Measurements from ENCODE around the gene LDB3. TPM values are rescaled to one million over a fixed set of nuclear protein-coding genes. Genes with fewer than 3 reads are reported as not detected.

The LDB3 gene
- polyA plus RNA-seq, 1 donor (not counting 4 experiments of a cell fraction or from before 2014, with no cell fraction given), result 0.01 TPM

- Histone ChIP-seq H3K9me1 (ENCODE audit: control insufficient read depth, extremely low read depth, insufficient read depth, low read length) (no peaks in the 10 kb centered on the region), H2AFZ (ENCODE audit: control insufficient read depth, low read length) (no peak overlapping the region), H3K79me2 (ENCODE audit: control insufficient read depth, insufficient read depth, low read length) (no peaks in the 10 kb centered on the region), H3K4me3 (ENCODE audit: control insufficient read depth in 2 of 3, extremely low read depth in 1 of 3, insufficient read depth in 2 of 3, low read depth in 1 of 3, low read length in 3 of 3) (no peak overlapping the region), H3K9ac (ENCODE audit: control insufficient read depth, extremely low read depth, insufficient read depth, low read length) (no peak overlapping the region), H4K20me1 (ENCODE audit: control insufficient read depth, extremely low read depth, insufficient read depth, low read length) (no peaks in the 10 kb centered on the region), H3K4me2 (ENCODE audit: control insufficient read depth, extremely low read depth, insufficient read depth, low read depth, low read length) (no peak overlapping the region), H3K4me1 (ENCODE audit: control insufficient read depth, extremely low read depth, insufficient read depth, low read length) (no peaks in the 10 kb centered on the region), H3K36me3 (ENCODE audit: control insufficient read depth in 2 of 2, extremely low read depth in 1 of 2, insufficient read depth in 2 of 2, low read length in 2 of 2) (no peaks in the 10 kb centered on the region), H3K27me3 (ENCODE audit: control insufficient read depth, extremely low read depth, insufficient read depth, low read length) (peaks cover 6% of the 10 kb centered on the region), H3K27ac (ENCODE audit: control insufficient read depth, insufficient read depth, low read length) (no peak overlapping the region), H3K9me3 (ENCODE audit: control insufficient read depth, low read depth, low read length) (no peaks in the 10 kb centered on the region)
- DNase-seq (ENCODE audit: low read depth, low spot score), result no peak
- TF ChIP-seq, protein P1, sequence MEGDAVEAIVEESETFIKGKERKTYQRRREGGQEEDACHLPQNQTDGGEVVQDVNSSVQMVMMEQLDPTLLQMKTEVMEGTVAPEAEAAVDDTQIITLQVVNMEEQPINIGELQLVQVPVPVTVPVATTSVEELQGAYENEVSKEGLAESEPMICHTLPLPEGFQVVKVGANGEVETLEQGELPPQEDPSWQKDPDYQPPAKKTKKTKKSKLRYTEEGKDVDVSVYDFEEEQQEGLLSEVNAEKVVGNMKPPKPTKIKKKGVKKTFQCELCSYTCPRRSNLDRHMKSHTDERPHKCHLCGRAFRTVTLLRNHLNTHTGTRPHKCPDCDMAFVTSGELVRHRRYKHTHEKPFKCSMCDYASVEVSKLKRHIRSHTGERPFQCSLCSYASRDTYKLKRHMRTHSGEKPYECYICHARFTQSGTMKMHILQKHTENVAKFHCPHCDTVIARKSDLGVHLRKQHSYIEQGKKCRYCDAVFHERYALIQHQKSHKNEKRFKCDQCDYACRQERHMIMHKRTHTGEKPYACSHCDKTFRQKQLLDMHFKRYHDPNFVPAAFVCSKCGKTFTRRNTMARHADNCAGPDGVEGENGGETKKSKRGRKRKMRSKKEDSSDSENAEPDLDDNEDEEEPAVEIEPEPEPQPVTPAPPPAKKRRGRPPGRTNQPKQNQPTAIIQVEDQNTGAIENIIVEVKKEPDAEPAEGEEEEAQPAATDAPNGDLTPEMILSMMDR (optimal IDR thresholded peaks at IDR 0.05 in 1 of 3, IDR thresholded peaks at IDR 0.05 in 1 of 3, conservative IDR thresholded peaks at IDR 0.05 in 1 of 3; ENCODE audit: extremely low read depth in 1 of 3, insufficient read depth in 2 of 3, low read length in 3 of 3), result no peak
- no peak for TF ChIP-seq EZH2 (IDR thresholded peaks at IDR 0.05; ENCODE audit: low read length)
- dilution Hi-C loops (cut with MboI; ENCODE audit: extremely low pct_ligation_motif_present, low sequenced_read_pairs), result no loop called here
- FAIRE-seq, result no peak
Observed at GRCh38 chr10:86699125-86699524, 30.8 kb downstream of the LDB3 start.

- no peak for DNase-seq (ENCODE audit: low read depth, low spot score)
- Histone ChIP-seq H3K27ac (ENCODE audit: control insufficient read depth, insufficient read depth, low read length) (no peak overlapping the region), H3K79me2 (ENCODE audit: control insufficient read depth, insufficient read depth, low read length) (no peaks in the 10 kb centered on the region), H3K9me1 (ENCODE audit: control insufficient read depth, extremely low read depth, insufficient read depth, low read length) (no peaks in the 10 kb centered on the region), H3K36me3 (ENCODE audit: control insufficient read depth in 2 of 2, extremely low read depth in 1 of 2, insufficient read depth in 2 of 2, low read length in 2 of 2) (no peaks in the 10 kb centered on the region), H3K4me2 (ENCODE audit: control insufficient read depth, extremely low read depth, insufficient read depth, low read depth, low read length) (no peak overlapping the region), H3K9me3 (ENCODE audit: control insufficient read depth, low read depth, low read length) (no peaks in the 10 kb centered on the region), H3K4me1 (ENCODE audit: control insufficient read depth, extremely low read depth, insufficient read depth, low read length) (no peaks in the 10 kb centered on the region), H4K20me1 (ENCODE audit: control insufficient read depth, extremely low read depth, insufficient read depth, low read length) (no peaks in the 10 kb centered on the region), H2AFZ (ENCODE audit: control insufficient read depth, low read length) (no peak overlapping the region), H3K27me3 (ENCODE audit: control insufficient read depth, extremely low read depth, insufficient read depth, low read length) (peaks cover 6% of the 10 kb centered on the region), H3K4me3 (ENCODE audit: control insufficient read depth in 2 of 3, extremely low read depth in 1 of 3, insufficient read depth in 2 of 3, low read depth in 1 of 3, low read length in 3 of 3) (no peak overlapping the region), H3K9ac (ENCODE audit: control insufficient read depth, extremely low read depth, insufficient read depth, low read length) (no peak overlapping the region)
- no peak for FAIRE-seq
- dilution Hi-C loops (cut with MboI; ENCODE audit: extremely low pct_ligation_motif_present, low sequenced_read_pairs), result no loop called here
- TF ChIP-seq, protein P1 (optimal IDR thresholded peaks at IDR 0.05 in 1 of 3, IDR thresholded peaks at IDR 0.05 in 1 of 3, conservative IDR thresholded peaks at IDR 0.05 in 1 of 3; ENCODE audit: extremely low read depth in 1 of 3, insufficient read depth in 2 of 3, low read length in 3 of 3), result no peak
- TF ChIP-seq EZH2 (IDR thresholded peaks at IDR 0.05; ENCODE audit: low read length), result no peak
Observed at GRCh38 chr10:86699541-86699940, 31.2 kb downstream of the LDB3 start.

Measured in keratinocyte (primary cell).